PC-9 (cell line): Measurements from ENCODE around the gene FHAD1.

ENCODE experiments used
- EZH2 ChIP-seq: fragments of 200-600 bp; sonication (generic); IDR thresholded peaks from 2 replicates; pipeline ENCODE4 v1.8.0; 2017; ENCODE audit warnings: antibody characterized with exemption, low read depth
- TF ChIP-seq, protein P1 (sequence below): fragments of 200-600 bp; sonication (generic); conservative IDR thresholded peaks from 2 replicates; pipeline ENCODE4 v1.6.1; 2017; ENCODE audit warnings: mixed run types, antibody characterized with exemption, mild to moderate bottlenecking, moderate library complexity

GRCh38 chr1:15344800-15345704 lies 98.0 kb downstream of the FHAD1 start:
- TF ChIP-seq, protein P1, sequence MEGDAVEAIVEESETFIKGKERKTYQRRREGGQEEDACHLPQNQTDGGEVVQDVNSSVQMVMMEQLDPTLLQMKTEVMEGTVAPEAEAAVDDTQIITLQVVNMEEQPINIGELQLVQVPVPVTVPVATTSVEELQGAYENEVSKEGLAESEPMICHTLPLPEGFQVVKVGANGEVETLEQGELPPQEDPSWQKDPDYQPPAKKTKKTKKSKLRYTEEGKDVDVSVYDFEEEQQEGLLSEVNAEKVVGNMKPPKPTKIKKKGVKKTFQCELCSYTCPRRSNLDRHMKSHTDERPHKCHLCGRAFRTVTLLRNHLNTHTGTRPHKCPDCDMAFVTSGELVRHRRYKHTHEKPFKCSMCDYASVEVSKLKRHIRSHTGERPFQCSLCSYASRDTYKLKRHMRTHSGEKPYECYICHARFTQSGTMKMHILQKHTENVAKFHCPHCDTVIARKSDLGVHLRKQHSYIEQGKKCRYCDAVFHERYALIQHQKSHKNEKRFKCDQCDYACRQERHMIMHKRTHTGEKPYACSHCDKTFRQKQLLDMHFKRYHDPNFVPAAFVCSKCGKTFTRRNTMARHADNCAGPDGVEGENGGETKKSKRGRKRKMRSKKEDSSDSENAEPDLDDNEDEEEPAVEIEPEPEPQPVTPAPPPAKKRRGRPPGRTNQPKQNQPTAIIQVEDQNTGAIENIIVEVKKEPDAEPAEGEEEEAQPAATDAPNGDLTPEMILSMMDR = no peak
- no peak for TF ChIP-seq EZH2
